Measurements from ENCODE around the gene LBHD2.

DNA sequence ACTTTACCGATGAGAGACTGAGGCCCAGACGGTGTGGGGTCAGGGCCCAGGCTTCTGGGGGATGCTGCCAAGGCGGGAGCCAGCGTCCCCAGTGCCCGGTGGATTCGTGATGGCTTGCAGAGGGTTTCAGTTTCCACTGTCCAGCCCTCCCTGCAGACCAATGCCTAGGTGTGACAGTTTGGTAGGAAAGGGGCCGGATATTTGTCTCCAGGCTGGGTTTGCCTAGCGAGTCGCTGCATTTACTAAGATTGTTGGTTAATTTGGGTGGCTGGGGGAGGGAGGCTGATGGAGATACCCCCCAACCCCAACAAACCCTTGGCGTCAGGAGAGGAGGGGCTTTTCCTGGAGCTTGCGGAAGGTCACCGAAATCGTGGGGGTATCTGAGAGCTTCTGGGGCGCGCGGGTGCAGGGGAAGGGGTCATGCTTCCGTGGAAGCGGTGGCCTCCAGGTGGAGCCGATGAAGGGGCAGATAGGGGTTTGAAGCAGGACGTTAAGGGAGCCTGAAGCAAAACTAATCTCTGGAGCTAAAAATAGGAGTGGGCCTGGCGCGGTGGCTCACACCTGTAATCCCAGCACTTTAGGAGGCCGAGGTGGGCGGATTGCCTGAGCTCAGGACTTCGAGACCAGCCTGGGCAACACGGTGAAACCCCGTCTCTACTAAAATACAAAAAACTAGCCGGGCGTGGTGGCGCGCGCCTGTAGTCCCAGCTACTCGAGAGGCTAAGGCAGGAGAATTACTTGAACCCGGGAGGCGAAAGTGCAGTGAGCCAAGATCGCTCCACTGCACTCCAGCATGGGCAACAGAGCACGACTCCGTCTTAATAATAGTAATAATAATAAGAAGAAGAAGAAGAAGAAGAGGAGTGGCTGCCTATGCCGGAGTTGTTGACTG is 25.6 kb upstream of the LBHD2 start:
- no peak for TF ChIP-seq POLR2AphosphoS2 (IDR thresholded peaks at IDR 0.05; ENCODE audit: low read depth, low read length)
- no peak for TF ChIP-seq RFX5 (IDR thresholded peaks at IDR 0.05; ENCODE audit: low read depth, low read length)
- no peak for TF ChIP-seq JUNB (IDR thresholded peaks at IDR 0.05)
- no peak for TF ChIP-seq CREB1 (IDR thresholded peaks at IDR 0.05; ENCODE audit: low read depth)
- no peak for TF ChIP-seq TCF12 (IDR thresholded peaks at IDR 0.05; ENCODE audit: low read depth, low read length)
- no peak for TF ChIP-seq CHD2 (IDR thresholded peaks at IDR 0.05; ENCODE audit: borderline replicate concordance, low read depth, low read length)
- TF ChIP-seq LARP7 (IDR thresholded peaks at IDR 0.05) = no peak
- TF ChIP-seq, protein P1, sequence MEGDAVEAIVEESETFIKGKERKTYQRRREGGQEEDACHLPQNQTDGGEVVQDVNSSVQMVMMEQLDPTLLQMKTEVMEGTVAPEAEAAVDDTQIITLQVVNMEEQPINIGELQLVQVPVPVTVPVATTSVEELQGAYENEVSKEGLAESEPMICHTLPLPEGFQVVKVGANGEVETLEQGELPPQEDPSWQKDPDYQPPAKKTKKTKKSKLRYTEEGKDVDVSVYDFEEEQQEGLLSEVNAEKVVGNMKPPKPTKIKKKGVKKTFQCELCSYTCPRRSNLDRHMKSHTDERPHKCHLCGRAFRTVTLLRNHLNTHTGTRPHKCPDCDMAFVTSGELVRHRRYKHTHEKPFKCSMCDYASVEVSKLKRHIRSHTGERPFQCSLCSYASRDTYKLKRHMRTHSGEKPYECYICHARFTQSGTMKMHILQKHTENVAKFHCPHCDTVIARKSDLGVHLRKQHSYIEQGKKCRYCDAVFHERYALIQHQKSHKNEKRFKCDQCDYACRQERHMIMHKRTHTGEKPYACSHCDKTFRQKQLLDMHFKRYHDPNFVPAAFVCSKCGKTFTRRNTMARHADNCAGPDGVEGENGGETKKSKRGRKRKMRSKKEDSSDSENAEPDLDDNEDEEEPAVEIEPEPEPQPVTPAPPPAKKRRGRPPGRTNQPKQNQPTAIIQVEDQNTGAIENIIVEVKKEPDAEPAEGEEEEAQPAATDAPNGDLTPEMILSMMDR (IDR thresholded peaks at IDR 0.05 in 2 of 3, conservative IDR thresholded peaks at IDR 0.05 in 1 of 3; ENCODE audit: control insufficient read depth in 2 of 3, extremely low read depth in 1 of 3, insufficient read depth in 1 of 3, low read depth in 3 of 3, low read length in 3 of 3) = no peak
- TF ChIP-seq, protein P2, sequence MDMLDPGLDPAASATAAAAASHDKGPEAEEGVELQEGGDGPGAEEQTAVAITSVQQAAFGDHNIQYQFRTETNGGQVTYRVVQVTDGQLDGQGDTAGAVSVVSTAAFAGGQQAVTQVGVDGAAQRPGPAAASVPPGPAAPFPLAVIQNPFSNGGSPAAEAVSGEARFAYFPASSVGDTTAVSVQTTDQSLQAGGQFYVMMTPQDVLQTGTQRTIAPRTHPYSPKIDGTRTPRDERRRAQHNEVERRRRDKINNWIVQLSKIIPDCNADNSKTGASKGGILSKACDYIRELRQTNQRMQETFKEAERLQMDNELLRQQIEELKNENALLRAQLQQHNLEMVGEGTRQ (IDR thresholded peaks at IDR 0.05; ENCODE audit: borderline replicate concordance, low read depth, low read length) = no peak
- no peak for TF ChIP-seq HDAC2 (IDR thresholded peaks at IDR 0.05)
- no peak for TF ChIP-seq ZNF217 (IDR thresholded peaks at IDR 0.05)
- TF ChIP-seq ZNF274 (IDR thresholded peaks at IDR 0.05; ENCODE audit: insufficient read depth, insufficient read length) = no peak
- no peak for TF ChIP-seq NFIC (IDR thresholded peaks at IDR 0.05; ENCODE audit: low read depth, low read length)
- TF ChIP-seq RAD21 (IDR thresholded peaks at IDR 0.05; ENCODE audit: insufficient read depth, low read depth, low read length) = no peak
